NCI-H187 treated with DMSO at 0.1 percent for 48 hours (cell line): ENCODE data around the gene DPP6.

Source experiments
- DNase-seq: peaks from one replicate; lab custom pipeline; 2025; lab: John Stamatoyannopoulos, UW

Gene DPP6

GRCh38 chr7:154858836-154859537, 806.8 kb downstream of the DPP6 start:
- DNase-seq = no peak

- no peak for DNase-seq
Observed at GRCh38 chr7:154859747-154860620, 807.8 kb downstream of the DPP6 start.

- DNase-seq = no peak
Observed at GRCh38 chr7:154860621-154861375, 808.6 kb downstream of the DPP6 start.

- no peak for DNase-seq
Observed at GRCh38 chr7:154861589-154861988, 809.4 kb downstream of the DPP6 start.

- no peak for DNase-seq
Observed at GRCh38 chr7:154862153-154862791, 810.1 kb downstream of the DPP6 start.

GRCh38 chr7:154863766-154864522, 811.7 kb downstream of the DPP6 start:
- no peak for DNase-seq

GRCh38 chr7:154864523-154864891, 812.3 kb downstream of the DPP6 start:
- no peak for DNase-seq

- no peak for DNase-seq
Observed at GRCh38 chr7:154865984-154866685, 813.9 kb downstream of the DPP6 start.

- DNase-seq = no peak
Observed at GRCh38 chr7:154867068-154867467, 814.9 kb downstream of the DPP6 start.

- DNase-seq = no peak
Observed at GRCh38 chr7:154868921-154869320, 816.7 kb downstream of the DPP6 start.

GRCh38 chr7:154869436-154869835, 817.2 kb downstream of the DPP6 start:
- no peak for DNase-seq

GRCh38 chr7:154871507-154871906, 819.3 kb downstream of the DPP6 start:
- DNase-seq = no peak

- DNase-seq = no peak
Observed at GRCh38 chr7:154871928-154872750, 819.9 kb downstream of the DPP6 start.

- DNase-seq = no peak
Observed at GRCh38 chr7:154872811-154873499, 820.8 kb downstream of the DPP6 start.

GRCh38 chr7:154873500-154874121, 821.4 kb downstream of the DPP6 start:
- no peak for DNase-seq

- no peak for DNase-seq
Observed at GRCh38 chr7:154874409-154875113, 822.4 kb downstream of the DPP6 start.

GRCh38 chr7:154875297-154875696, 823.1 kb downstream of the DPP6 start:
- DNase-seq = no peak

- DNase-seq = no peak
Observed at GRCh38 chr7:154876516-154876915, 824.3 kb downstream of the DPP6 start.
